SH-SY5Y (cell line): ENCODE data around the gene DIP2C.

Source experiments
- GATA2 ChIP-seq: IDR thresholded peaks from 2 replicates; pipeline ENCODE4 v1.6.1; 2011; ENCODE audit warnings: mild to moderate bottlenecking, low read depth, low read length
- GATA3 ChIP-seq: IDR thresholded peaks from 2 replicates; pipeline ENCODE4 v1.6.1; 2011; ENCODE audit warnings: low read depth, mild to moderate bottlenecking, low read length, moderate library complexity

DIP2C gene

DNA sequence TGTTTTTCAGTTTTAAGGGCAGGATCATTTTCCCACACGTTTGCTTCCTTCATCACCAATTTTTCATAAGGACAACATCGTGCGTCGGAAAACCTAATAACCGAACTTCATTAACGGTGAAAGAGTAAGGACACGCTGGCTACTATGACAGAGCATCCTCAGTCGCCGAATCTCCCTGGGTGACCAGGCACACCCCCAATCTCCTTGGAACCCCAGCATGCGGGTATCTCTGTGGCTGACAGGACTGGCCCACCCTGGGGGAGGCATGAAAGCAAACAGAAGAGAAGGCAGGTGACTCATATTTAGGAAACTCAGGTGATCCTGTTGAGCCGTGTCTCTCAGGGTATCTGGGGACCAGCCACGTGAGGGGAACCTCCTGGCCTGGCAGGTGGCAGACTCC is 134.2 kb downstream of the DIP2C start:
- TF ChIP-seq GATA2 = no peak
- TF ChIP-seq GATA3 = no peak

DNA sequence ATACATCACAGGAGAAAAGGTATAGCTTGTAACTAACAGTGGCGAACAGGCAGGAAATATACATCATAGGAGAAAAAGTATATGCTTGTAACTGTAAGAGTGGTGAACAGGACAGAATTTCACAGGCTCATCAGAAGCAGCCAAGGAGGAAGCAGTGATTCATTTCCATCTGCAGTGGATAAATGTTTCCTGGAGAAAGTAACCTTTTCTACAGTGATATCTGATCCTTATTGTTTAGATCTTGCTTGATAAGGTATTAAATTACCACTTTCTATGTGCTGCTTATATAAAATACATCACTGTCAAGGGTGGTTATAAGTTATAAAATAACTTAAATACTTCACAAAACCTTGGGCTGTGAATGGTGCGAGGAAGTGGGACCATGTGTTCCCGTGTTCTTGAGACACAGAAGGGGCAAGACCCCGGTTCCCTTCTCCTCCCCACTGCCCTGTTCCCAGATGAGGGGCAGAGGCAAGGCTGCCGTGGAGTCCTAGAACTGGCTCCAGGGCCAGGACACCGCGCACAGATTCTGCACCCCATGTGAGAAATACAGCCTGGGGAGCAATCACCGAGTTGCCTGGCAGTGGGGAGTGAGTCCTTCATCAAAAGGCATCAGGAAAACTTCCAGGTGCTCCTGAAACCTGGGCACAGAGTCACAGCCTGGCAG is 135.2 kb downstream of the DIP2C start:
- TF ChIP-seq GATA3 = no peak
- TF ChIP-seq GATA2 = no peak

DNA sequence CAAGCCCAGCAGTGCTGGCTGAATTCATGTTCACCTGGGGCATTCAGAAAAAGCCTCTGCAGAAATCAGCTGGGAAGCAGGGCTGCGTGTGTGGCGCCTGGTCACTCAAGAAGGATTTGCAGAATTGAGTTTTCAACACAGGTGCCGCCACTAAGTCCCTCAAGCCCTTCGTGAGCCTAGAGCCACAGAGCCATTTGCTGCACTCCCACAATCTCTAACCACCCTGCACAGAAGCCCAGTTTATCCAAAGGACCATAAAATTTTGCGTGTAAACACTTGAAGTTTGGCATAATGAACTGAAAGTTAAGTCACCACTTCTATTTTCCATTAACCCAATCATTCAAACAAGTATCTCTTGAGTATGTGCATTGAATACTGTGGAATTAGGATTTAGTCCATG is 136.2 kb downstream of the DIP2C start:
- TF ChIP-seq GATA3 (no peak), GATA2 (no peak)

DNA sequence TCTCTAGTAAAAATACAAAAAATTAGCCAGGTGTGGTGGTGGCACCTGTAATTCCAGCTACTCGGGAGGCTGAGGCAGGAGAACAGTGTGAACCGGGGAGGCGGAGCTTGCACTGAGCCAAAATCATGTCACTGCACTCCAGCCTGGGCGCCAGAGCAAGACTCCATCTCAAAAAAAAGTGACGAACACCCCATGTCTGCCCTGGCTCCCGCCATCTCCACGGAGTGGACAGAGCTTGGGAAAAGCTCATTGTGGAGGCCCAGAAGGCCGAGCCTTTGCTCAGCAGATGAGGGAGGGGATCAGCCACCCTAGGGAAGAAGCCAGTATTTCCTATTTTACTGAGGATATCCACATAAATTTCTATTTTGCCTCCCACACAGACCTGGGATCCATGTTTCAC is 136.8 kb downstream of the DIP2C start:
- no peak for TF ChIP-seq GATA3
- TF ChIP-seq GATA2 = no peak

DNA sequence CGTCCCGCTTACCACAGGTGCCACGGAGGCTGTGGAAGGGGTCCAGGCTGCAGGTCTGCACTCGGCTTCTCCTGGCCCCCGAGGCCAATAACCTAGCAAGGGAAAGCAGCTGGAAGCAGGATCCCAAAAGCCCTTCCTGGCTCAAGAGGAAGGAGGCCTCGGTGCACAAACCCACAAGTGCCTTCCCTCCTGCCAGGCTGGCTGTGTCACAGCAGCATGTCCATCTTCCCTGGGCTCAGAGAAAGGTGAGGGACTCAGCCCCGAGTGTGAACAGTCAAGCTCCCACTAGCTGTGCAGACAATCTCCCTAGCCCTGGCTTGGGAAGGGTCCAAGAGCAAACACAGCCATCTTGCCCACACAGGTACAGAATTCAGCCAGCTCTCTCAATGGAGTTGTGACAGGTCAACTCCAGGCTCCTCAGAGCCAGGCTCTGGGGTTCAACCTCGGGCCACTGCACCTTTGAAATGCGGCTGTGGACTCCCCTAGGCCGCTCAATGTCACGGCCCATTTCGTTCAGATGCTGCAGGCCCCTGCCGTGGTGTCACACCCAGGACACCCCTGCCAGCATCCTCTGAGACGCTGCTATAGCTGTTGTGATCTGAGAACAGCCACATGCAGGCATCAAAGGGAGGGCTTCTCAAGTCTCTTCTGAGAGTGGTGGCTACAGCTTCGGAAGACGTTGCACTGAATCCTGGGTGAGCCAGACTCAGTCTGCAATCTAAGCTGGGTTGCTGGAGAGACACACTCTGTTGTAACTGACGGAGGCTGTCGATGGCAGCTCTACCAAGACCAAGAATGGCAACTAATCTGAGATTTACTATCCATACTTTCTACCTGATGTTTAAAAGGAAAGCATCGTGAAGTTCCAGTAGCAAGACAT is 137.9 kb downstream of the DIP2C start:
- no peak for TF ChIP-seq GATA2
- TF ChIP-seq GATA3 = no peak

DNA sequence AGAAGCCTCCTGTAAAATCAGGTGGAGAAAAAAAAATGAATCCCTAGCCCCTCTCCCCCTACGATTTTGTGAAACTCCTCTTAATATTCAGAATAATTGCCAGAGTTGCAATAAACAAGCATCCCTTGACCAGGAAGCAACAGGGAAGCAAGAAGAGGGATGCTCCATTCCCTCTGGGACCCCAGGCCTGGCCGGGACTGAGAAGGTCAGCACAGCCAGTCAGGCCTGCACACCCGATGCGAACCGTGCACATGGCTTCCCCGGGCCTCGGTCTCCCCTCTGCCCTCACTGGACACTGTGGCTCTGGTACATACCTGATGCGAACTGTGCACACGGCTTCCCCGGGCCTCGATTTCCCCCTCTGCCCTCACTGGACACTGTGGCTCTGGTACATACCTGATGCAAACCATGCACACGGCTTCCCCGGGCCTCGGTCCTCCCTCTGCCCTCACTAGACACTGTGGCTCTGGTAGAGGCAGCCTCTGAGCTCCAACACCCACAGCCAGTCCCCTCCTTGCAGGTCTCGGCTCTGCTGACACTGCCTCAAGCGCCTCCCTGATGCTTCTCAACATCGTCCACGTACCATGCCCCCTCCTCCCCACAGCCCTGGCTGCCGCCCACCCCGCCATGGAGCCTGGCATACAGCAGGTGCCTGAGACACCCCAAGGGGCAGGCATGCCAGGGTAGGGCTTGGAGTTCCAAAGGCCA is 138.6 kb downstream of the DIP2C start:
- TF ChIP-seq GATA3 (no peak), GATA2 (no peak)

DNA sequence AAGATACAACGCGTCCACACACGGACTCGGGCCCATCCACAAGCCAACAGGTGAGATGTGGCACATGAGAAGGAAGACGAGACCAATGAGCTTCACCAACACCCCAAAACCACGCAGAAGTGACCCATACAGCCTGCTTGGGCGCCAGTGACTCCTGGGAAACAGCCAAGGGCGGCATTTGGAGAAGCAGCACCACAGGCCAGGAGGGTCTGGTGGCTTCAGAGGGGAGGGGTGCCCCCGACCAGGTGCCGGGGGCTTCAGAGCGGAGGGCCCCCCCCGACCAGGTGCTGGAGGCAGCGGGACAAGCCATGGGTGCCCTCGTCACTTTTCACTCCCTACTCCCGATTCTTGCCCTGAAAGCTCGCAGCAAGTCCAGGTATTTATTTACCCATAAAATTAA is 140.1 kb downstream of the DIP2C start:
- TF ChIP-seq GATA2 = no peak
- TF ChIP-seq GATA3 = no peak

DNA sequence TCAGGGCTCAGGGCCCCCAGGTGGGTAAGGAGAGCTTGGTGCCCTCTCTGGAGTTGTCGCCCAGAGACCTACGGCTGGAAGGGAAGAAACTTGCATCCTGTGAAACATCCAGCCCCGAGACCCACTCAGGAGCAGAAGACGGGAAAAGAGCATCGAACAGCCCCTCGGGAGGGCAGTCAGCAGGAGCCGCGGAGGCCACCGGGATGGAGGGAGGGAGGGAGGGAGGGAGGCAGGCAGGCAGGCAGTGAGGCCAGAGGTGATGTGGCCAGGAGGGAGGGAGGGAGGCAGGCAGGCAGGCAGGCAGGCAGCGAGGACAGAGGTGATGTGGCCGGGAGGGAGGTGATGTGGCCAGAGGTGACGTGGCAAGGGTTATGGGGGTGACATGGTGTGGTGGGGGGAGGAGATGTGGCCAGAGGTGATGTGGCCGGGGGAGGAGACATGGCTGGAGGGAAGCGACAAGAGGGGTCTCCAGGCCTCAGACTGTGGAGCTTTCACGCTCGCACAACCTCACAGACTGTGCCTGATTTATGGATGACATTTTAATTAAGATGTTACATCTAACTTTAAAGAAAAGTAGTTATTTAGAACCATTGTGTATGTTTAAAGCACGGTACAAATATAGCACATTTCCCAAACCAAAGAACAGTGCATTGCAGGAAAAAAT is 141.1 kb downstream of the DIP2C start:
- no peak for TF ChIP-seq GATA2
- no peak for TF ChIP-seq GATA3

DNA sequence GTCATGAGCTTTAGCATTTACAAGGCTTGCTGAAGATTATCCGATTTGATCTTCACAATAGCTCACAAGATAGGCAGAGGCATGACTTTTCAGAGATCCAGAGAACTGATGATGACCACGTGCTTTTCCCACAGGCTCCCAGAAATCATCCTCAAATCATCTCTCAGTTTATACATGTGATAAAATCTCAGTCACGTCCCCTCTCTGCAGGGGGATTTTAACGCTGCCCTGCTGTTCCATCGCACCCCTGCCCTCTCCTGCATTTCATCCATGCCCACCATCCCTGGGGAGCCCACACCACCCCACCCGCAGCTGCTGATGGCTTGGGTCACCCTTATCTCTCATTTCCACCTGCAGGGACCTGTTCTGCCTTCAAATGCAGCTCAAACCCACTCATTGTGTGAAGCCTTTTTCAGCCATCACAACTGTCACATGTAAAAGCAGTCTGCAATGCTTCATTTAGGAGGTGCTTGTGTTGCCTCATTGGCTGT is 141.8 kb downstream of the DIP2C start:
- TF ChIP-seq GATA2 = peak; percentile 85
- TF ChIP-seq GATA3 = peak; percentile 67

DNA sequence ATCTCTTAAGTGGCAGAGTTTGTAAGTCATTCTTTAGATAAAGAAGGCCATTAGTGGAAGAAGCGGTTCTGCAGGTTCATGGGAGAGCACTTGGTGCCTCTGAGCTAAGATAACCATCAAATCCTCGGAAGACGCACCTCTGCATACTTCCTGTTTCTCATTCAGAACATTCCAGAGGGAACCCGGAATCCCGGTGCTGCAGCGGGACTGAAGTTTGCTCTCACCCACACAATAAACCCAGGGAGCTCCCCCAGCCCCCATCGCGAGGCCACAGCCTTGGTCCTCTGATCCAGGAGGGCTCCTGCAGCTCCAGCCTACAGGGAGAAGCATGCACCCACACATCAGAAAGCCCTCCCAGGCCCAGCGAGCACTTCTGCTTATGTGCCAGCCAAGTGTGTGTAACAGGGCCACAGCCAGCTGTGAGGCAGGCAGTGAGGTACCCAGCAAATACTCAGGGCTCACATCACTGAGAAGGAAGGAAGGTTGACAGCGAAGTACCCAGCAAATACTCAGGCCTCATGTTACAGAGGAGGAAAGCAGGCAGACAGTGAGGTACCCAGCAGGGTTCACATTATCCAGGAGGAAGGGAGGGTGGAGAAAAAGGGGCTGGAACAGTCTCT is 142.4 kb downstream of the DIP2C start:
- TF ChIP-seq GATA2 = peak; percentile 52; the same call in 1 of the 2 replicates
- TF ChIP-seq GATA3 = no peak

DNA sequence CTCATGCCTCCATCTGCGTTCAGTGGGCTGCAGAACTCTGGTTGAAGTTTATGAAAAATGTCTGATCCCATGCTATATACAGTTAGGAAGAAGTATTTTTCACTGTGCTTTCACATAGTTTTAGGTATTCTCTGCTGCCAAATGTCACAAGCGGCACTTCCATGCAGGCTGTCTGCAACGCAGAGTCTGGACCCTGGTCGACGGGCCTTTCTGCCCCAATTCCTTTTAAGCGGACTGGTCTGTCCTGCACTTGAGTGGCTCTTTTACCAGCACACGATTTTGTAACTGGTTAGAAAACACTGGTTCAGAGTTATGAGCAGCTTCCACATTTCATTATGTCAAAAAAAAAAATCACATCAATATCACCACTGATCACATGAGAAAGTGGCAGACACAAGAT is 143.0 kb downstream of the DIP2C start:
- TF ChIP-seq GATA2 (no peak), GATA3 (no peak)

DNA sequence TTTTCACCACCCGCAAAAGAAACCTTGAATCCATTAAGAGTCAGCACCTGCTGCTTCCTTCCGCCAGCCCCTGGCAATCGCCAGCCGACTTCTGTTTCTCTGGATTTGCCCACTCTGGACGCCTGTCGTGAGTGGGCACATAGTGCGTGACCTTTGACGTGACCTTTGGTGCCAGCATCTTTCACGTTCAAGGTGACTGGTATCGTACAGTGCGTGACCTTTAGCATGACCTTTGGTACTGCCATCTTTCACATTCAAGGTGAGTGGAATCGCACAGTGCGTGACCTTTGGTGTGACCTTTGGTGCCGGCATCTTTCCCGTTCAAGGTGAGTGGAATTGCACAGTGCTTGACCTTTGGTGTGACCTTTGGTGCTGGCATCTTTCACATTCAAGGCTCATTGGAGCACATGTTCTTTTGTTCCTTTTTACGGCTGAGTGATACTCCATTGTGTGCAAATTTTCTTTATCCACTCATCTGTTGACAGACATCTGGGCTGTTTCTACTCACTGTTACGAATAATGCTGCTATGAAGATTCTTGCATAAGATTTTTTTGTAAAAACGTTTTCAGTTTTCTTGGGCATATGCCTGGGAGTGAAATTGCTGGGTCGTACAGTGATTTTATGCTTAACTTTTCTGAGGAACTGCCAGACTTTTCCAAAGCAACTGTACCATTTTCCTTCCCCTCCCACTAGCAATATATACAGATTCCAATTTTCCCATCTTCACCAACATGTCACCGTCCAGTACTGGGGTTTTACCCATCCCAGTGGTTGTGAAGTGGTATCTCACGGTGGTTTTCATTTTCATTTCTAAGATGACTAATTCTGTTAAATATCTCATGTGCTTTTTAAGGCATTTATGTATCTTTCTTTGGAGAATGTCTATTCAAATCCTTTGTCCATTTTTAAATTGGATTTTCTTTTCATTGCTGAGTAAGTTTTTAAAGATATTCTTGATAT is 145.3 kb downstream of the DIP2C start:
- TF ChIP-seq GATA2 (no peak), GATA3 (no peak)

DNA sequence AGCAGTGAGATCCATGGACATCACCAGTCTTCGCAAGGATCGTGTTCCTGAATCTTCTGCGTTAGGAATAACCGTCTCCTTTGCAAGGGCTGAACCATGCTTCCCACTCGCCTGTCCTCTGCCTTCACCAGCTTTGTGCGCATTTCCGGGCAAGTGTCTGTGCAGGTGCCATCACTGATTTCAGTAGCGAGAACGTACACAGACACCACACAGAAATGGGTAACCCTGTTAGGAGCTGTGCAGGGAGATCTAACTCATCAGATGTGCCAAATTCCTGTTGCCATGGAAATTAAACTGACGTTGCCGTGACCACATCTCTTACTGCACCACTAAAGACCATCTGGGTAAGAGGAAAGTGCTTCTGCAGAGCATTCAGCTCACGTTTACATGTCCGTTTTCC is 146.3 kb downstream of the DIP2C start:
- TF ChIP-seq GATA3 = no peak
- no peak for TF ChIP-seq GATA2
